ENCODE data around the gene QPCT. TPM values are rescaled to one million over a fixed set of nuclear protein-coding genes. Genes with fewer than 3 reads are reported as not detected.

QPCT gene
- total RNA-seq, 2 donors from 2014 or later = 4.2 to 7.9 TPM

DNA sequence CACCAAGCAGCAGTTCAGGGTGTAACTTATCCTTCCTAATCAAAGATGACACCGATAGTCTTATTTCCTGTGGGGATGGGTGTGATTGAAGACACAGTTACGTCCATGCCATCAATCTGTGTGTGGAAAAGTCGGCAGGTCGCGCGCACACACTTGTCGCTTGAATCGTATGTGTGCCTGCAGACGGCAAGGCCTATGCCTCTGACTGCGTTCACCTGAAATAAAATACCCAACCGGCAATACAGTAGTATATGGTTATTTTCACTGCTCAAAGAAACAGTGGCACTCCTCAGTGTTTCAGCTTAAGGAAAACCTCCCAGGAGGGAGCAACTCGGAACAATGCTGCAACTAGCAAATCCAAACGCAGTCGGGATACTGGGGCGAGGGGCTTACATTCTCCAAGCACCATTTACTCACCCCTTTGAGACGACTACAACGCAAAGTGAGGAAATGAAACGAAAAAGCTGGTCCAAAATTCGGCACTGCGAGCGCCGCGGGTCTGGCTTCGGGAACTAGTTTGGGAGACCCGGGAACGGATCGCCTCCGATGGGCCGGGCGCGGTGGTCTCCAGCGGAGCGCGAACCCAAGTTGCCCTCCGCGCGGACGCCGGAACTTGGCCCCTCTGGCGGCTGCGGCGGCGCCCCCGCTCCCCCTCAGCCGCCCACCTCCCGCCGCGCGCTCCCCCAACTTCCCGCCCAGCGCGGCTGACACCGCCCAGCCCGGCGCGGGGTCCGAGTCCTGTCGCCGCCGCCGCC lies 20.5 kb upstream of the QPCT start:
- peak; percentile 46 to 59 for DNase-seq
- peak; percentile 42 for ATAC-seq
- intact Hi-C loops (cut with DNase I, micrococcal nuclease) = no loop called here

DNA sequence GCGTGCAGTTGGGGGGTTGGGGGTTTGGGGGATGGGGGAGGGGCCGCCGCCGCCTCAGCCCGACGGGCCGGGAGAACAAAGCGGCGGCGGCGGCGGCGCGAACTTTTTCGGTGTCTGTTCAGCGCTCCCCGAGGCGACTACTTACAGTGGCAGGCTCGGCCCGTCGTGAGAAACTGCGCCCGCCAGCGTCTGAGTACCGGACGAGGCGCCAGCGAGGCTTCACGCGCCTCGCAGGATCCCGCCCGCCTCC lies 20.0 kb upstream of the QPCT start:
- DNase-seq (peak; percentile 82 to 86), ATAC-seq (no peak)
- intact Hi-C loops (cut with DNase I, micrococcal nuclease) = no loop called here

DNA sequence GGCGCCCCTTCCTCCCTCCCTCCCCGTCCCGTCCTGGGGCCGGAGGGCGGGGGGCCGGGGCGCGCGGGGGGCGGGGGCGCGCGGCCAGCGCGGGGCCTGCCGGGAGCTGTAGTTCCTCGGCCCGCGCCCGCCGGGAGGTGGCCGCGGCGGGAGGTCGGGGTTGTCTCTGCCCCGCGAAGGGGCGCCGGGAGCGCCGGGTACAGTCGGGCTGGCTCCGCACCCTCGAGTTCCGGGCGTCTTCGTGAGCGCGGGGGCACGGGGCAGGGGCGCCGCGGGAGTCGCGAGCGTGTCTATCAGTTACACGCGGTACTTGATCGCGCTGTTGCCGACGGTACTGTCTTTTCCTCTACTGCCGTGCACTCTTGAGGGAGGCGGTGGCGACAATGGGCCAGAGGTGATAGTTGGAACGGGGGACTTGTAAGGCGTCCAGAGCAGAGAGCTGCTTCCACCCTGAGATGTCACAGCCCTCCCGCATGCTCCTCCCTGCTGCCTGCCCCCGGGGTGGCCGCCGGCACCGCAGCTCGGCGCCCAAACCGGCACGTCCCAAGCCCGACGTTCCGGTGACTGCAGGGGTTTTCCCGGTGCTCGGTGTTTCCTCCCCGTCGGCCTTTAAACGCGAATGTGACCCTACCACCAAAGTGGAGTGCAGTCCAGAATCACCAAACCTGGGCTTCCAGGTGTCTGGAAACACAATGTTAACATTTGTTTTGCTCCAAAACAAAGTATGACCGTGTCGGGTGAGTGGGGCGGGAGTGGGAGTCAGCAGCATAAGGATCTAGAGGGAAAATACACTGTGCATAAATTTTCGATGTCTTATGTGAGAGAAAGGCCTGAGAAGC lies 19.4 kb upstream of the QPCT start, which contains the start of gene PRKD3:
Gene PRKD3 (minus strand): TSS at position 48 of the 839 bp plus-strand sequence. CDS start 8,309 bp downstream, outside the sequence.
- DNase-seq (peak in 1 of 2 donors; percentile 56), ATAC-seq (peak; percentile 86)
- intact Hi-C loops (cut with DNase I, micrococcal nuclease) = no loop called here

DNA sequence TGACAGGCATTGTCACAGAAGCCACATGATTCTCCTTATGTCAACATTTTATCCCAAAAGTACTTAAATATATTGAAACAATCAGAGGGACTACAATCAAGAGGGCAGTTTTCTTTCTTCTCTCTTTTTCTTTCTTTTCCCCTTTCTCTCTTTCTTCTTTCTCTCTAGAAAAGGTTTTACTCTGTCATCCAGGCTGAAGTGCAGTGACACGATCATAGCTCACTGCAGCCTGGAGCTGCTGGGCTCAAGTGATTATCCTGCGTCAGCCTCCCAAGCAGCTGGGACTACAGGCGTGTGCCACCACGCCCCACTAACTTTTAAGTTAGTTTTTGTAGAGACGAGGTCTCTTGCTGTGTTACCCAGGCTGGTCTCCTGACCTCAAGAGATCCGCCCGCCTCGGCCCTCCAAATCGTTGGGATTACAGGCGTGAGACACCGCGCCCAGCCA lies 18.8 kb upstream of the QPCT start:
- intact Hi-C loops (cut with DNase I, micrococcal nuclease) = no loop called here
- peak; percentile 33 to 36 for DNase-seq
- peak; percentile 16 for ATAC-seq

DNA sequence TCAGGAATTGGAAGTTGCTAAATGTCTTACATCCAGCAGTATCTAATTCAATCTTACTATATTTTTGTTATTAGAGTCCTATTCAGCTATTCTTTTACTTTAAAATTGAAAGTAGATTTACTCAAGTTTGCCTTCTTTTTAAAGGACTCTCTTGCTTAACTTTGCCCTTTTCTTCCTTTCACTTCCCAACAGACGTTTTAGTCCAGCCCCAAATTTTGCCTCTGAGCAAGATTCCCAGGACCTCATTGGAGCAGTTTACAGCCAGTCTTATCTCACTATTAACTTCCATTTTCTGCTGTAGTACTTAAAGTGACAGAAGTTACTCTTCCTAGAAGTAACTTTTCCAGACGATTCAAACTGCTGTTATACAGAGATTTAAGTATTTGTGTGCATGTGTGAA lies 18.1 kb upstream of the QPCT start:
- peak in 1 of 2 donors; percentile 38 for DNase-seq
- ATAC-seq = peak; percentile 44
- intact Hi-C loops (cut with DNase I, micrococcal nuclease) = no loop called here

DNA sequence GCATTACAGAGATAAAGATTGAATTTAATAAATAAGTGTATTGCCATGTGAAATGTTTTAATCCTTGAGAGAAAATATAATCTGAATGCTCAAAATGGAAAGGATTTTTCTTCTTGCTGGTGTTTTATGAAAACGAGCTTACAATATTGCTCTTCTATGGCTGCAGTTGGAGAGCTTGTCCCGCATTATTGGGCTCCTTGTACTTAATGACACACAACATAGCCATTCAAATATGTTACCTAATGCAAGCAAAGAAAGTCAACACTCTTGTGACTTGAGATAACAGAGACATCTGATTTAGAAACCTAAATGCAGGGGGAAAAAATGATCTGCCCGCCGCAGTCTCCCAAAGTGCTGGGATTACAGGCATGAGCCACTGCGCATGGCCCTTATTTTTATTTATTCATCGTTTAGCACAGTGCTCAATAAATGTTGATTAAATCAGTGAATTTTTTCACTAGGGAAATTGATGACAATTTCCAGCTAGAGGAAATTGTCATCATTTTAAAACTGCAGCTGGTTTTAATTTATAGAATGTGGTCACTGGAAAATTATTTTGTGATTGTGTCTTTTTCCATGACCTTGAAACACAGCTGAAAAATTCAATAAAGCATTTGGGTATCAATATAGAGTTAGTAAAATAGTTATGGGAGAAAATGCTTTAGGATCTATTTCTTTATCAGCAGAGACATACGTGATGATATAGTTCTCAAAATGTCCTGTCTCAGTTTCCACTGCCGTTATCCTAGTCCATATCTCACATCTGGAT lies 17.4 kb upstream of the QPCT start:
- DNase-seq = no peak
- no peak for ATAC-seq
- intact Hi-C loops (cut with DNase I, micrococcal nuclease) = no loop called here

DNA sequence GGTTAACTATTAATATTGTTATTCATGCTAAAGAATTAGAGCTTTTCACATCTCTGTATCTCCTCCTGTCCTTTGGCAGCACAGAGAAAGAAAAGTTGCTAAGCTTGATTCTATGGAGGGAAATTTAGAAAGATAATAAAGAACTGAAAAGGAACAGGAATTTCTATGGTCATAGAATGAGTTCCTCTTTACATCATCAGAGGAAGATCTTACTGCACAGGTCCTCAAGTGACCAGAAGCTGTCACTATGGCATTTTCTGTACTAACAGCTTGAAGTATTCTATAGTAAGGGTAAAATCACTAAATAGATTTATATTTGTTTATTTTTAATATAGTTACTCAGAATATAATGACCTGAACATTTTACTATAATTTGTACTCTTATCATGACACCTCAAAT lies 13.7 kb upstream of the QPCT start:
- DNase-seq (no peak), ATAC-seq (no peak)
- intact Hi-C loops (cut with DNase I, micrococcal nuclease) = no loop called here

DNA sequence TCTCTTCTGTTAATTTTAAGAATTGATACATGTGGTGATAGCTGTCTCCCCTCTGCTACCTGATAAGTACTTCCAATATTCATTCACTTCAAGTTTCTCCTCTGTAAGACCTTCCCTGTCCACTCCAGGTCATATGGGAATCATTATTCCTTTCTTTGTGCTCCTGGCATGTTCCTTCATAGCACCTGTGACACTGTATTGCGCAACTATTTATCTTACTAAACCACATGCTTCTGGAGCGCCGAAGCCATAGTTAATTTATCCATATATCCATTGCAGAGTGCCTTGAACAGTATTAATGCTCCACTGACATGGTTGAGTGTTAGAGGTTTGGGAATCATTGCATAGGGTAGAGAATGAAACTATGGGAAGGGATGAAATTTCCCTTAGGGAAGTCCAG lies 11.9 kb upstream of the QPCT start:
- intact Hi-C loops (cut with DNase I, micrococcal nuclease) = no loop called here
- no peak for DNase-seq
- ATAC-seq = no peak

DNA sequence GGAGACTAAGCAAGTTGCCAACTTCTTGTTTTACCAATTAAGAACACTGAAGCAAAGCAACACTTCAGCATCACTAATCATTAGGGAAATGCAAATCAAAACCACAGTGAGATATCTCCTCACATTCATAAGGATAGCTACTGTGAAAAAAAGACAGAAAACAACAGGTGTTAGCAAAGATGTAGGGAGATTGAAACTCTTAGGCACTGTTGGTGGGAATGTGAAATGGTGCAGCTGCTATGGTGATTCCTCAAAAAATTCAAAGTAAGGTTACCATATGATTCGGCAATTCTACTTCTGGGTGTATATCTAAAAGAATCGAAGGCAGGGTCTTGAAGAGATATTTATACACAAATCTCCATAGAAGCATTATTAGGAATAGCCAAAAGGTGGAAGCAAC lies 11.2 kb upstream of the QPCT start:
- ATAC-seq (no peak), DNase-seq (no peak)
- intact Hi-C loops (cut with DNase I, micrococcal nuclease) = no loop called here

DNA sequence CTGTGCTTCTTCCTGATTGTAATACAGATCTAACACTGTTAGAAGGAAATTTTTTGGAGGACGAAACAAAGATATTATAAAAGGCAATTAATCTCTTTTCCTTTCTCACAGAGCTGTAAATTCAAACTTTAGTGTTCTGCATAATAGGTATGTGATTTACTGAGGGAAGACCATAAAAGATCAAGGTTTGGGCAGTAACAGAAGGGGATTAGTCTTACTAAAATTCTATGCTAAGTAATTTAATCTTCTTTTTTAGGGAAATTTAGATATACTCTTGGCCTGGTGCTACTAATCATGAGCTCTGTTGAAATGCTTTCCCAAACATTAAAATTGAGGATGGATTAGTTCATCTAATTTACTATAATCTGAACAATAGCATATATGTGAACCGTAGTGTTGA lies 8.8 kb upstream of the QPCT start:
- intact Hi-C loops (cut with DNase I, micrococcal nuclease) = no loop called here
- no peak for DNase-seq
- no peak for ATAC-seq

DNA sequence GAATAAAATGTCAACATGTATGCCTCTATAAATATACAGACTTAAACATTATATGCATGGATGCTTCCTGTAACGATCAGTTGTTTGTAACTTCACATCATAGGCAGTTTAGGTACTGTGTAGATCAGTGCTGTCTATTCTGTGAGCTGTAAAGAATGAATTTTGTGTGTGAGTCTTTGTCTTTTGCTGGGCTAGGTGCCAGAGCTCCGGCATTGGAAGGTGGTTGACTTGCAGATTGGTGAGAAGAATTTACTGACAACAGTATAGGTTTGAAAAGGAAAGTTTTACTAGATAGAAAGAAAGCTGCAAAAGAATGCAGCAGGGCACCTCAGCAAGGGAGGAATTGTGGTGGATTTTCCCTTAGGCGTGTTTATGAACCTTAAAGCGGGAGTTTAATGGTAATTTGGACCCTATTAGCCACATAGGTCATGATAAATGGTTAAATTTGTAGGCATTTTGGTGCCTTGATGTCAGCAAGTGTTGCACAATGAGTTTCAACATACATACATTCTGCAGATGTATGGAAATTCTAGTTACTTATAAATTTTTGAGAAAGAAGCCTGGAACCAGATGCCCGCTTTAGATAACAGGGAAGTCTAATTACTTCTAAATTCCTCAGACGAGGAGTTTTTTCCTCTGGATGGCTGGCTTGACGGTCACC lies 6.7 kb upstream of the QPCT start:
- no peak for DNase-seq
- intact Hi-C loops (cut with DNase I, micrococcal nuclease) = no loop called here
- ATAC-seq = no peak

DNA sequence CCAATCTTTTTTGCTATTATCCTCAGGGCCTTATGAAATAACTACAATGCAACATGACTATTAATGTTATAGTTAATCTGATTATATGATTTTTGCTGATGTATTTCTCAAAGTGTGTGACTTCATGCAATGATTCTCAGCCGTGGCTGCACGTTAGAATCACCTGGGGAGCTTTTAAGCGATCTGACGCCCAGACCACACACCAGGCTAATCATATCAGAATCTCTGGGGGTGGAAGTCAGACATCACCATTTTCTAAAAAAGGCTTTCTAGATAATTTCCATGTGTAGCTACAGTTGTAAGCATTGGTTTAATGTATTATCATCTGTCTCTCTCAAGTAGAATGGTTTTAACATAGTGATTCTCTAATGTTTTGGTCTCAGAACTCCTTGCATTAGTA lies 5.5 kb upstream of the QPCT start:
- intact Hi-C loops (cut with DNase I, micrococcal nuclease) = no loop called here
- ATAC-seq (no peak), DNase-seq (no peak)

DNA sequence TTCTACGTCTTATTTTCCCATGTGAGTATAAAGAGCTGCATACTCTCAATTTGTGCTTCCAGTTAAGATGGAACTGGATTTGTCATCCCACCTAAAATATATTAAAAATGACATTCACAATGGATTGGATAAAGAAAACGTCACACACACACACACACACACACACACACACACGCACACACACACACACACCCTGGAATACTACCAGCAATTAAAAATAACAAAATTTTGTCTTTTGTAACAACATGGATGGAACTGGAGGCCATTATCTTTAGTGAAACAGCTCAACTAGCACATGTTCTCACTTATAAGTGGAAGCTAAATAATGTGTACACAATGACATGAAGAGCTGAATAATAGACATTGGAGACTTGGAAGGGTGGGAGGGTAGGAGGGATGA lies 3.8 kb upstream of the QPCT start:
- ATAC-seq (no peak), DNase-seq (no peak)
- intact Hi-C loops (cut with DNase I, micrococcal nuclease) = no loop called here

DNA sequence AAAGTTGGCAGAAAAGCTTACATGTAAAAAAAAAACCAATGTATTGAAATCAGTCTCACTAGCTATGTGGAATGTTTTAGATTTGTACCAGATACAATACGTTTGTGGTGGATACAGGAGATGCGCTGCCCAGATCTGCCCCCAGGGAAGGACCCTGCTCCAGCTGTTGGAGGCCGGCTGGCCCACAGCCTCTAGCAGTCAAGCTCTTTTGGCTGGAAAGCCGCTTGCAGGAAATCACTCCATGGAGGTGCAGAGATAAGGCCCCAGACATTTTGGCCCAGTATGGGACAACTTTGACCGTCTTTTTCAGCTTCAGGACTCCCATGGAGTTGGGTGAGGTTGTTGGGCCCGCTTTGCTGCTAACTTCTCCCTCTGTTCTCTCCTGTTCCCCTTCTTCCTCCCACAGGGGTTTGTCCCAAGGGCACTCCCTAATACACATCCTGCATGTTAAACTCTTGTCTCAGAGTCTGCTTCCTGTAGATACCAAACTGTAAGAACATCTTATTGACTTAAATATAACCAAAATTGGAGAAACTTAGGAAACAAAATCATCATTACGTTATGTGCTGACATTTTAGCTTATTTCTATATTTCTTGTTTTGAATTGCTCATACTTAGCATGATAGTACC lies 1.7 kb upstream of the QPCT start:
- ATAC-seq (no peak), DNase-seq (no peak)
- intact Hi-C loops (cut with DNase I, micrococcal nuclease) = no loop called here

DNA sequence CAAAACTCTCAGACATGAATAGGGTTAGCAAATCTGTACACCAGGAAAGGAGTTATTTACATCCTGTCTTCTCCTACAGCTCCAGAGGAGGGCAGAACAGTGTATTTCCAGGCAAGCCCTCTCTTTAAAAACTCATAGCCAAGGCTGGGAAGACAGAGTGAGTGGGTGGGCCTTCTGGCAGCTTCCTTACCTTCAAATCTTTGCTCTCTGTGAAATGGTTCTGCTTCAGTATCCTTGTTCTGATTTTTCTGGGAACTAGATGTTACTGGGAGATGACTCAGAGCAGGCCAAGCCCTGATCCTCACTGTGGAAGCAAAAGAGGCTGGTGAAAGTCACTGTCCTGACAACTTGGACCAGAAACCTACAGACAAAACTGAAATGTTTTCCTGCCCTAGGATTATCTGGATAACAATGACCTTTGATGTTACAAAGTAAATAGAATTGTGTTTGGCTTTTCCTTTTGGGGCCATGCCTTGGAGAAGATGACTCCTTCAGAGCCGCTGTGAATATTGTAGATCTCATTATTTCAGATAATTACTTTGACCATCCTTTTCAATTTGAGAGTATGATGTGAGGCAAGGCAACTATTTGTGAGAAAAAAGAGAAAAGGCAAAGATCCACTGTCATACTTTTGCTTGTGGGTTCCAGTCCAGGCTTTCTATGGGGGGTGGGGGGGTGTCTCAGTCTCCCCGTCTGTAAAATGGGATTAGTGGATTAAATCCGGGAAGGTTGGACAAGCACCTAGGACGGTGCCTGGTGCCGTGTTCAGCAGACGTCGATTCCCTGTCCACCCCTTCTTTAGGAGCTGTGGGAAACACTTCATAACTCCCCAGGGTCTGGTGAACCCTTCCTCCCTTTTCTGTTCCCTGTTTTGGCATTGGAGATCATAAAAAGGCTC lies 644 bp upstream of the QPCT start:
- DNase-seq (no peak), ATAC-seq (peak; percentile 53)
- intact Hi-C loops (cut with DNase I, micrococcal nuclease) = no loop called here

DNA sequence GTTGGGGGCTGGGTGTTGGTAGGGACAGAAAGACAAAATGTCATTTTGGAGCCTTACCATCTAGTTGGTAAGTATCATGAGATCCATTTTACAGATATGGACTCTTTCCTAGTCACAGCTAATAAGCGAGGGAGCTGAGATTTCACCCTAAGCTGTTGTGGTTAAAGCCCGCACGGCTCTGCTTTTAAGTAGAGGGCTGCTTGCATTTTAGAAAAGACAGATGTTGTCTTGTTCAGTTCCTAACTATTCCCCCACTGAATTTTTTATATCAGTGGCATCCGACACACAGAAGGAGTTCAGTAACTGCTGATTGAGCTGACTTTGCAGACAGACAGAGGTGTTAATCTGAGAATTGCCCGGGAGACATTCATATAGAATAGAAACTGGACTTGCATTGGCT lies 3.7 kb downstream of the QPCT start:
- intact Hi-C loops (cut with DNase I, micrococcal nuclease) = no loop called here
- no peak for DNase-seq
- no peak for ATAC-seq

DNA sequence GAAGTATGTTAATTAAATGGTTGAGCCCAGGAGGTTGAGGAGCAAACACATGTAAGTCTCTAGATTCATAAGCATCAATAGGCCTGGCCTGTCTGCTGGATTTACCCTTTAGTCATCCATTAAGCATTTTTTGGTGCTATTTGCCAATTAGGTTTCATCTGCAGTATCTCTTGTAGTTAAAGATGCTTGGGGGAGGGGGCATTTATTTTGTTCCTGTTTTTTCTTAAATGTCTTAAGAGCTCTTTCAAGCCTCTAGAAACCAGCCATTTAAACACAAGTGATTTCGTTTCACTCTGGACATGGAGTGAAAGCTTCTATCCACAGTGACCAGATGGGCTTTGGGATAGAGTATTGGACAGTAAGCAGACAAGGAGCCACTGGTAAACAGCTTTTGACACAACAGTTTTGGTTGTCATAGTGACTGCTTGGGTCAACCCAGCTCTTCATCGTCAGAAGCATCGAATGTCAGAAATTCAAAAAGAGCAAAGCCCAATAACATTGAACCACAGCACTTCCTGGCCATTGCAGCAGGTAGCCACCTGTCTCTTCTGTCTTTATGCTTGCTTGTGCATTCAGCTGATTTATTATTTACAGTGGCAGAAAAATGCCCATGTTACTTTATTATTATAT lies 4.9 kb downstream of the QPCT start:
- DNase-seq = no peak
- ATAC-seq = no peak
- intact Hi-C loops (cut with DNase I, micrococcal nuclease) = no loop called here
